WERI-Rb-1 (cell line): ENCODE results near the gene PPCDC.

Experiments used
- DNase-seq: peaks from one replicate; pipeline ENCODE4 v3.0.0-alpha.2; 2020
- H3K27ac ChIP-seq: fragments of 250-450 bp; sonication (Bioruptor Pico); 2 replicates; pipeline ENCODE4 v1.5.1; 2020; ENCODE audit warnings: mild to moderate bottlenecking, moderate library complexity
- H3K27me3 ChIP-seq: fragments of 250-450 bp; sonication (Bioruptor Pico); 2 replicates; pipeline ENCODE4 v1.5.1; 2021; ENCODE audit warnings: mild to moderate bottlenecking, low read depth, moderate library complexity; ENCODE audit not compliant: insufficient read depth, severe bottlenecking
- H3K36me3 ChIP-seq: fragments of 250-450 bp; sonication (Bioruptor Pico); 2 replicates; pipeline ENCODE4 v1.5.1; 2020; ENCODE audit warnings: mild to moderate bottlenecking, moderate library complexity
- H3K4me3 ChIP-seq: 2 replicates; pipeline ENCODE4 v1.5.1; 2011; ENCODE audit warnings: low read depth, mild to moderate bottlenecking, control low read depth, low read length
- H3K9me3 ChIP-seq: fragments of 250-450 bp; sonication (Bioruptor Pico); 2 replicates; pipeline ENCODE4 v1.5.1; 2021; ENCODE audit warnings: mild to moderate bottlenecking, moderate library complexity; ENCODE audit not compliant: severe bottlenecking
- TF ChIP-seq, protein P1 (sequence below): IDR thresholded peaks from 2 replicates; pipeline ENCODE4 v1.5.1; 2011; ENCODE audit warnings: low read depth, mild to moderate bottlenecking, control low read depth, inconsistent platforms, low read length

The PPCDC gene

GRCh38 chr15:75065851-75066509 lies 42.6 kb downstream of the PPCDC start:
- peak overlapping the region; percentile 16; the same call in 1 of the 2 replicates for H3K4me3 ChIP-seq
- TF ChIP-seq, protein P1, sequence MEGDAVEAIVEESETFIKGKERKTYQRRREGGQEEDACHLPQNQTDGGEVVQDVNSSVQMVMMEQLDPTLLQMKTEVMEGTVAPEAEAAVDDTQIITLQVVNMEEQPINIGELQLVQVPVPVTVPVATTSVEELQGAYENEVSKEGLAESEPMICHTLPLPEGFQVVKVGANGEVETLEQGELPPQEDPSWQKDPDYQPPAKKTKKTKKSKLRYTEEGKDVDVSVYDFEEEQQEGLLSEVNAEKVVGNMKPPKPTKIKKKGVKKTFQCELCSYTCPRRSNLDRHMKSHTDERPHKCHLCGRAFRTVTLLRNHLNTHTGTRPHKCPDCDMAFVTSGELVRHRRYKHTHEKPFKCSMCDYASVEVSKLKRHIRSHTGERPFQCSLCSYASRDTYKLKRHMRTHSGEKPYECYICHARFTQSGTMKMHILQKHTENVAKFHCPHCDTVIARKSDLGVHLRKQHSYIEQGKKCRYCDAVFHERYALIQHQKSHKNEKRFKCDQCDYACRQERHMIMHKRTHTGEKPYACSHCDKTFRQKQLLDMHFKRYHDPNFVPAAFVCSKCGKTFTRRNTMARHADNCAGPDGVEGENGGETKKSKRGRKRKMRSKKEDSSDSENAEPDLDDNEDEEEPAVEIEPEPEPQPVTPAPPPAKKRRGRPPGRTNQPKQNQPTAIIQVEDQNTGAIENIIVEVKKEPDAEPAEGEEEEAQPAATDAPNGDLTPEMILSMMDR = no peak
- H3K27ac ChIP-seq = peak overlapping the region; percentile 86
- no peaks in the 10 kb centered on the region for H3K36me3 ChIP-seq
- H3K9me3 ChIP-seq = no peaks in the 10 kb centered on the region
- peak; percentile 62 for DNase-seq
- no peaks in the 10 kb centered on the region for H3K27me3 ChIP-seq

- TF ChIP-seq, protein P1 = no peak
Observed at GRCh38 chr15:75067123-75067830, 43.9 kb downstream of the PPCDC start.

GRCh38 chr15:75068748-75069147 lies 45.4 kb downstream of the PPCDC start:
- Histone ChIP-seq H3K36me3 (no peaks in the 10 kb centered on the region), H3K9me3 (no peaks in the 10 kb centered on the region), H3K27ac (no peak overlapping the region), H3K4me3 (no peak overlapping the region), H3K27me3 (no peaks in the 10 kb centered on the region)
- no peak for DNase-seq
- TF ChIP-seq, protein P1 = no peak

More at GRCh38 chr15:75067123-75067830, 43.9 kb downstream of the PPCDC start:
- Histone ChIP-seq H3K4me3 (no peak overlapping the region), H3K27ac (peak overlapping the region; percentile 86), H3K27me3 (no peaks in the 10 kb centered on the region), H3K9me3 (no peaks in the 10 kb centered on the region), H3K36me3 (no peaks in the 10 kb centered on the region)
- DNase-seq = no peak

GRCh38 chr15:75069301-75069925 lies 46.0 kb downstream of the PPCDC start:
- Histone ChIP-seq H3K4me3 (no peak overlapping the region), H3K36me3 (no peaks in the 10 kb centered on the region), H3K27ac (no peak overlapping the region), H3K27me3 (no peaks in the 10 kb centered on the region), H3K9me3 (no peaks in the 10 kb centered on the region)
- DNase-seq = no peak
- TF ChIP-seq, protein P1 = no peak

DNA sequence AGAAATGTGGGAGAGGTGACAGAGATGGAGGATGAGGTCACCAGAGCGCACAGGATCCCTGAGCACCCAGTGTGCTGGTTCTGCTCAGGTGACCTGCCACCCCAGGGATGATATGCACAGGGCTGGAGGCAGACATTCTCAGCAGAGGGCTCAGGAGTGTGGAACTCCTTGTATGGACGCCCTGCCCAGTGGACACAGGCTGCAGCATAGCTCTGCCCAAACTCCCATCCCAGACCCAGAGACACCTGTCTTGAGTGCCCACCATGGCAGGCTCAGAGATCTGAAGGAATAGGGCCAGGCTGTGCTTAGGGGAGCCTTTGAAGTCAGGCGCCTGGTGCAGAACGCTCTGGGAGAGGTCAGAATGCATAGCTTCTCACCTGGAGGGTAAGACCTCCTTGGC lies 47.3 kb downstream of the PPCDC start:
- Histone ChIP-seq H3K9me3 (peaks cover under 1% of the 10 kb centered on the region), H3K4me3 (no peak overlapping the region), H3K27me3 (no peaks in the 10 kb centered on the region), H3K27ac (no peak overlapping the region), H3K36me3 (no peaks in the 10 kb centered on the region)
- DNase-seq = no peak
- TF ChIP-seq, protein P1 = no peak
